ENCODE data around the gene UBTD2.
"Not testable (repeated sequence)": the region's sequence is repeated elsewhere in the genome, so short reads cannot be mapped to it uniquely, and the experiment has no call there.

The UBTD2 gene

DNA sequence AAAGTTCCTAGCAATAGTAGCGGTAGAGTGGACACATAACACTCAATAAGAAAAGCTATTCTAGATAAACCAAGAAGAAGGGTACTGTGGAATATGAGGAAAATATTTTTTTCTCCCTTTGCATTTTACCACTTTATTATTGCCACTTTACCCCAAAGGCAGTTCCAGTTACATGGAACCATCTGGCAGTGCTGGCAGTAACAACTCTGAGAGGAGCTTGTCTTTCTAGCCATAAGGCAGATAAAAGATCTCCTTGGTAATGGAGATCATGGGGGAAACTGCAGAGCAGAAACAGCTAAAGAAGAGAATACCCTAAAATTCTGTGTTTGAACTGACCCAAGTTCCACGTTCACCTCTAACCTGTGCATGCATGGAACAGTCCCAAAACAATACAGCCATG lies 38.5 kb downstream of the UBTD2 start:
- DNase-seq = no peak

DNA sequence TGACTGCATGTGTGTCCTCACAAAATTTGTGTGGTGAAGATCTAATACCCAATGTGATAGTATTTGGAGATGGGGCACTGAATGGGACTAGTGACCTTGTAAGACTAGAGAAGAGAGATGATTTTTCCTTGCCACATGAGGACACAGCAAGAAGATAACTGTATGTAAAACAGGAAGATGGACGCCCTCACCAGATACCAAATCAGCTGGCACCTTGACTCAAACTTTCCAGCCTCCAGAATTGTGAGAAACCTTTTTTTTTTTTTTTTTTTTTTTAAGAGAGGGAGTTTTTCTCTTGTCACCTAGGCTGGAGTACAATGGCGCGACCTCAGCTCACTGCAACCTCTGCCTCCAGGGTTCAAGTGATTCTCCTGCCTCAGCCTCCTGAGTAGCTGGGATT lies 40.3 kb downstream of the UBTD2 start:
- DNase-seq = no peak

DNA sequence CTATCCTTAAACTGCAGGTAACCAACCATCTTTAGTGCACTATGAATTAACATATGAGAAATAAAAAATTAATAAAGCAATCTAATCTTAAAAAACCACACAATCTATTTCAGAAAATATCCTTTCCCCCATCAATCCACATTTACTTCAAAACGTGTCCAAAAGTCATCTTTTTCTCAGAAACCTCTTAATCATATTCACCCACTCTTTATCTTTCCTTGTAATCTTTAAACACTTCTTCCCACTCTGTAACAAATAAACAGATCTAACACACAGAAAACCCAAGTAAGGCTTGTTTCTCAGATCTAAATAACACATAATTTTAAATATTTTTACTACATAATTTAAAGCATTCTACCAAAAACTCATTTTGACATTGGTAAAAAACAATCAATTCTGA lies 45.2 kb downstream of the UBTD2 start:
- no peak for DNase-seq

DNA sequence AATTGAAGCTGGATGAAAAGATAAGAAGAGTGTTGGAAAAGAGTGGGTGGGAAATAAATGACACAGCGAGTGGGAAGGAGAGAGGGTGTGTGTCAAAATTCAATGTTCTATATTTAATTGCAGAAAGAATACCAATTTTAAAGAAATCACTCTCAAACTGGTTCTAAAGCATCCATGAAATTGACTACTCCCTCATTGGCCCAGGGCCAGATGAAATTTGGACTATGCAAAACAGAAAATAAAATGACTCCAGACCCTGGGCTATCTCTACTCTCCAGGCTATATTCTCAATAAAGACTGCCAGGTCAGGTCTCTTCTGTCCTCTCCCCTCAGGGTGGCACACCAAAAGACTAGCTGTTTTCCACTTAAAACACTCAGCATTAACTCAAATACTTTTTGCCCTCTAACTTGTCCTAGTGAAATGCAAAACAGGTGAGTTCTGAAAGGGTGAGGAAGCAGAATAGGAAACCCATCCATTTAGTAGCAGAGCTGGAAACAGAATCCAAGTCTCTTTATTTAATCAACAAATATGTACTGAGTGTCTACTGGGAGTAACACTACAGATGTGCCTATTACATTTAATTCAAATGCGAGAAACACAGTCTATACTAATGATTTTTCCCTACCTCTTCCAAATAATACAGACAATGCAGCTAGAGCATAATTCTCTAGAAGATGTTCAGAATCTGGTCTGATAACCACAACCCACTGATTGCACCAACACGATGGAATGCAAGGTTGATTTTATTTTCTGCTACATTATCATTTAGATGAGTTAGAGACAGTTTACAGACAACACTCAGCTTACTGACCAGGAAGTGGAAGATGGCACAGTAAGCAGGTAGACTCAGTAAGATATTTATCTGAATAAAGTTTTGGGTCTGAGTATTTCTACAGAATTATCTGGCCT lies 47.5 kb downstream of the UBTD2 start:
- DNase-seq = no peak

DNA sequence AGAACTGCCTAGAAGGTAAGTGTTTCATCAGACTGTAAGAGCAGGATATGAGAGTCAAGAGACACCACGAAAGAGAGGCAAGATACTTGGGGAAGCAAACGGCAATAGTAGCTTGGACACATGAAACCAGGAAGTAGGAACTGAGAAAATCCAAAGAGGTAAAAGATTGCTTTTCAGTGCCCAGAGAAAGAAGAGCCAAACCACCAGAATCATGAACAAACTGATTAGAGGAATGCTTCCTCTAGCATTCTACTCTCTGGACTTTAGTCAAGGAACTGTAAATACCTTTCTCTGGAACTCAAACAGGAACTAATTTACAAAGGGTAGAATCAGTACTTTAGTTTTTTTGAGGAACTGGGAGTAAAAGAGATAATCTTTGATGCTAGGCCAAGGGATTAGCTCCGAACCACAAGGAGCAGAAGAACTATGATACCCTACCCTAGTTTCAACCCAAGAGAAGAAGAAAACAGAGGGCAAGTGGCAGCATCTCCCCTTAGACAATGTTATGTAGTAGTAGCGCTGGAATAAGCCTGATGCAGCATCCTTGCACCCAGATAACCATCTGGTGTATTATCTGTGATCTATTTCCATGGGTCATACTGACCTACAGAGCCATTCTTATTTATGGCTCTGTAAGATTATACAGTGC lies 48.3 kb downstream of the UBTD2 start:
- DNase-seq = no peak

DNA sequence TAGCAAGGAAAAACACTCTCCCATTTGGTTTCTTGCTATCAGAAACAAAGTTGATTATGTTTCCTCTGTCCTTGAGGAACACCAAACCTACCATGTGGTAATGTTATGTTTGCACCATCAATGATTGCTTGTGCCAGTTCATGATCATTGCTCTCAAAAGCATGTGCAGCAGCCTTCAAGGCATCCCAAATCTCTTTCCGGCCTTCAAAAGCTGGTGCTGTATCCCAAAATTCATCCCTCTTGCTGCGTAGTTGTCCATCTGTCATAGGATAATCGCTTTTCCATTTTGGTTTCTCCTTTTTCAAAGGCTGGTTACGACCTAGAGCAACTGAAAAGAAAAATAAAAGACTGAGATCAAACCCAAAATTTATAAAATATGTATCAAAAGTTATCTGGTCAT lies 49.5 kb downstream of the UBTD2 start:
- no peak for DNase-seq

DNA sequence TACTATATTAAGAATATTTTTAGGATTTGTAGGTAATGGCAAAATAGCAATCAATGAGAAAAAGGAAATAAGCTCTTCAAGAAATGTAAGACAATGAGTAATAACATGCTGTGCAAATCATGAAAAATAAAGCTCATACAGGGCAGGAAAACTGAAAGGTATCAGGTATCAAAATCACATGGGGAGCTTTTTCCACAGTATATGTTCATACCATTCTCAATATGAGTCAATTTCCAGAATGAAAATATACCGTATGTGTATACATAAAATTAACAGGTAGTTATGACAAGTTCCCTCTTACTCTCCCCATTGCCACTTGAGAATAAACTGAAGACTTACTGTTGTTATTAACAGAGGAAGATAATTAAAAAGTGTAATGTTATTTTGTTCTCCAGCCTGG lies 53.7 kb downstream of the UBTD2 start:
- no peak for DNase-seq

DNA sequence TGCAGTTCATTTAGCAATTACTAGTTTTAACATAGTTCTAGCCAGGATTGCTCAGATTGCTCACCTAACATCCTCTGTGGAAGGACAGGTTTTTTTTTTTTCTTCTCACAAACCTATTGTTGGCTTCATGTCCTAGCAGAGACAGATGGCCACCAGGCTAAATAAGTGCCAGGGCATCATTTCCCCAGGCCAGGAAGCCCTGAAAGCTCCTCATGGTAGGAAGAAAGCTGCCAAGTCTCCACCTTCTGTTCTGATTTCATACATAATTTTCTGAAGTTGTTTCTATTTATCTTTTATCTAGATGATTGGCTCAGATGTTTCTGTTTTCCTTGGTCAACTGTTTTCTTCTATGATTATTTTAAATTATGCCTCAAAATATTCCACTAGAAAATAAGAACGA lies 58.6 kb downstream of the UBTD2 start:
- no peak for DNase-seq

DNA sequence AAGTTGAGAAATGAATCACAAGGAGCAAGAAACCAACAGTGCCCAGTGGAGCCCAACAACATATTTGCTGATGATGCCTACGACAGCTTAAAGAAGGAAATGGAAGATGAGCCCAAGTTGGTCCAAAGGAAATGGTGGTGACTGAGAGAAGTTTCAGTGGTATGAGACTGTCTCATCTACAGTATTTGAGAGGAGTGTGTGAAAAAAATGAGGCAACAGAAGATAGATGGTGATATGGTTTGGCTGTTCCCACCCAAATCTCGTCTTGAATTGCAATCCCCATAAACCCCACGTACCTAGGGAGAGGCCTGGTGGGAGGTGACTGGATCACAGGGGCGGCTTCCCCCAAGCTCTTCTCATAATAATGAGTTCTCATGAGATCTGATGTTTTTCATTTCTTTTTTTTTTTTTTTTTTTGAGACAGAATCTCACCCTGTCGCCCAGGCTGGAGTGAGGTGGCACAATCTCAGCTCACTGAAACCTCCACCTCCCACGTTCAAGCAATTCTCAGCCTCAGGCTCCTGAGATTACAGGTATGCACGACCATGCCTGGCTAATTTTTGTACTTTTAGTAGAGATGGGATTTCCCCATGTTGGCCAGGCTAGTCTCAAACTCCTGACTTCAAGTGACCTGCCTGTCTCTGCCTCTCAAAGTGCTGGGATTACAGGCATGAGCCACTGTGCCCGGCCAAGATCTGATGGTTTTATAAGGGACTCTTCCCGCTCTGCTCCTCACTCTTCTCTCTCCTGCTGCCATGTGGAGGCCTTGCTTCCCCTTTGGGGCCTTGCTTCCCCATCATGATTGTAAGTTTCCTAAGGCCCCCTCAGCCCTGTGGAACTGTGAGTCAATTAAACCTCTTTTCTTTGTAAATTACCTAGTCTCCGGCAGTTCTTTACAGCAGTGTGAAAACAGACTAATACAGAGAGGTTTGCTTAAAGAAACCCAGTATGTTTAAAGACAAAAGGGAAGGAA lies 59.4 kb downstream of the UBTD2 start:
- DNase-seq = no peak

DNA sequence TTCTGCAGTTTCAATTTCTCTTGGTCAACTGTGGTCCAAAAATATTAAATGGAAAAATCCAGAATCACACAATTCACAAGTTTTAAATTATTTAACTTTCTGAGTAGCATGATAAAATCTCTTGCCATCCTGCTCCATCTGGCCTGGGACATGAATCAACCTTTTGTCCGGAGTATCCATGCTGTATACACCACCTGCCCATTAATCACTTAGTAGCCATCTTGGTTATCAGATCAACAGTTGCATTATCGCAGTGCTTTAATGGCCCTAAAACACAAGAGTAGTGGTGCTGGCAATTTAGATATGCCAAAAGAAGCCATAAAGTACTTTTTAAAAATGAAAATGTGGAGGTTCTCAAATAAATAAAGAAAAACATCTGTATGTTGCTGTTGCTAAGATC lies 64.3 kb downstream of the UBTD2 start:
- no peak for DNase-seq

DNA sequence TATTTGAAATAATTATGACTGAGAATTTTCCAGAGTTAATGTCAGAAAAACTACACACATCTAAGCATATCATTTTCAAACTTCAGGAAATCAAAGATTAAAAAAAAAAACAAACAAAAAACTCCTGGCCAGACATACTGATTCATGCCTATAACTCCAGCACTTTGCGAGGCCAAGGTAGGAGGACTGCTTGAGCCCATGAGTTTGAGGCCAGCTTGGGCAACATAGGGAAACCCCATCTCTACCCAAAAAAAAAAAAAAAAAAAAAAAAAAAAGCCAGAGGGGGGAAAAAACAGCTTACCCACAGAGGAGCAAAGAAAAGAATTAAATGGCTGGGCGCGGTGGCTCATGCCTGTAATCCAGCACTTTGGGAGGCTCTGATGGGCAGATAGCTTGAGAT lies 67.2 kb downstream of the UBTD2 start:
- no peak for DNase-seq

DNA sequence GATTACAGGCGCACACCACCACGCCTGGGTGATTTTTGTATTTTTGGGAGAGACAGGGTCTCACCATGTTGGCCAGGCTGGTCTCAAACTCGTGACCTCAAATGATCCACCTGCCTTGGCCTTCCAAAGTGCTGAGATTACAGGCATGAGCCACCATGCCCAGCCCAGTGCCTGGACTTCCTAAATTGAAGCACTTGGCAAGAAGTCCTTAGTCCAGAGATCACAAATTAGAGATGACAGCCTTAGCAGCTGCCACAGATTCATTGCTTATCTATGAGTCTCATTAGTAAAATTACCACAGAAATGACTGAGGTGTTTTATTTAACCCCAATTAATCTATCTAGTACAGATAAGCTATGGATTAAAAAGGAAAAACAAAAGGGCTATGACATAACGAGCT lies 70.4 kb downstream of the UBTD2 start:
- no peak for DNase-seq

DNA sequence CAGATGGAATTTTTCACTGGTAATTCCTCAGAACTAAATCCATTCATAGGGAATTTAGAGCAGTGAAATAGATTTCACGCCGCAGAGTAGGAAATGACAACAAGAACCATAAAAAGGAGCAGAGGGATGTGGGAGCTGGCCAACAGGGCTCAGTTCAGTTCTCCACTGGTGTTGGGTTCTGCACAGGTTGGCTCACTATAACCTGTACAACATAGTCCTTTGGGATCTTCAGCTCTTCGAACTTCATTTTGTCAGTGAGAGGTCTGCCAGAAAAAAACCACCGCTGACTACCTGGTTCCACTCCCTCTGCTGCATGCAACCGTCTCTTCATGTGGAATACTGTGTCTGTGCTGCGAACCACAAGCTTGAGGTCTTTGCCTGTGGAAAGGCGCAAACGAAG lies 71.9 kb downstream of the UBTD2 start:
- DNase-seq = no peak

DNA sequence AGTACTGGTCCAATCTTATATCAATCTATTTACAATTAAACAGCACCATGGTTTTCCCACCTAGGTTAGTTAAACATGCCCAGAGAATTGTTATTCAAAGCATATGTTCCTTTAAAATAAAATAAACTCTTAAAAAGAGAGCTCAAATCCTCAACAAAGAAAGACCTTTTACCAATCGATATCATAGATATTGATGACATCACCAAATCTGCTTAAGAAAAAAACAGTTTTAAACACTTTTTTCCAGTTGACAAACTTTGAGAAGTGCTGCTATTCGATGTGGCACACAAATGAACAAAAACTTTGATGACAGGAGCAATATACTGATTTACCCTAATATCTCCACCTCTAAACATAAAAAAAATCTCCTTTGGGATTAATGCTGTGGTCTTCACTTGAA lies 73.8 kb downstream of the UBTD2 start:
- DNase-seq = no peak

DNA sequence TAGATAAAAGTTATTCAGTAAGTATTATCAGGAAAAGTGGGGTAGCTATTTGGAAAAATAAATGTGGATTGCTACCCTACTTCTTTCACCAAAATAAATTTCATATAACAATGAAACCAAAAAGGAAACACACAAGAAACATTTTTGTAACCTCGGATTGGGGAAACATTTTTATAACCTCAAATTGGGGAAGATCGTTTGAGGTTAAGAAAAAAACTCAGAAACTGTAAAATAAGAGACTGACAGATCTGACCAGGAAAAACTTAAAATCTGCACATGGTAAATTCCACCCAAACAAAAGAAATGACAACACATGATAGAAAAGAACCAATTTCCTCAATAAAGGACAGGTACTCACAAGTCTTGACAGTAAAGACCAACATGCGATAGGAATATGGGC lies 76.1 kb downstream of the UBTD2 start:
- DNase-seq = no peak

DNA sequence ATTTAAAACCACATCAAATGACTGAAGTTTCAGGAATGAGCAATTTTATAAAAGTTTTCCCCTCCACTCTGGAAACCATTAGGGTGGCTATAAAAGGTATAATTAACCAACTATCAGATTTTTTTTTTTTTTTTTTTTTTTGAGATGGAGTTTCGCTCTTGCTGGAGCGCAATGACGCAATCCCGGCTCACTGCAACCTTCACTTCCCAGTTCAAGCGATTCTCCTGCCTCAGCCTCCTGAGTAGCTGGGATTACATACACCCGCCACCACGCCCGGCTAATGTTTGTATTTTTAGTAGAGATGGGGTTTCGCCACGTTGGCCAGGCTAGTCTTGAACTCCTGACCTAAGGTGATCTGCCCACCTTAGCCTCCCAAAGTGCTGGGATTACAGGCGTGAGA lies 77.6 kb downstream of the UBTD2 start:
- not testable (repeated sequence) for DNase-seq

DNA sequence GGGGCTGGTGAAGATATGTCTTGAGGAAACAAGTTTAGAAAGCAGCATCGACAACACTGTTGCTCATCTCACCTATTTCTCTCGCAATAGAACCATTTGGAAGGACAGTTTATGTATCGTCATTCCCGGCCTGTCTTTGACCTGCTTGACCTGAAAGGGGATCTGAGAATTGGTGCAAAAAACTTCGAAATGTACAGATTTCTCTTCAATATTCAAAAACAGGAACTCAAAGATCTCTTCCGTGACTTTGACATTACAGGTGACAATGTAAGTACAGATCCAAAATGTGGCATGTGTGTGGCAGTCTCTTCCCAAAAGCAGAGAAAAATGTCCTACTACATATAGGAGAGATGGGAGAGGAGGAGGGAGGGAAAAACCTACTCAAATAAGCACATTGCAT lies 83.1 kb downstream of the UBTD2 start:
- DNase-seq = no peak

DNA sequence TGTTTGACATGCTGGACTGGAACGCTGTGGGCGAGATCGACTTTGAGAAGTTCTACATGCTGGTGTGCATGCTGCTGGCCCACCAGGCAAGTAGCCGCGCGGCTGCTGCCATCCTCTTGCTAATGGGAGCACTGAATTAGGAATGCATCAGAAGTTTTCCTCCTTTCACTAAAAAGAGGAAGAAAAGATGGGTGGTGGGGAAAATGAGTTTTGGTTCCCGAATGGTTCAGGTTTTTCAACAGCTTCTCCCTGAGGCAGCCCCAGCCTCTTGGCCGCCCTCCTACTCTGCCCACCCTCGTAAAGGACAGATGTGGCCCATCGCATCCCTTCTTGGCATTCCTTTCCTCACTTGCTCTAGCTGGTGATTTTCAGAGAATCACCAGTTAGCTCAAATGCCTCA lies 84.1 kb downstream of the UBTD2 start:
- DNase-seq = no peak

DNA sequence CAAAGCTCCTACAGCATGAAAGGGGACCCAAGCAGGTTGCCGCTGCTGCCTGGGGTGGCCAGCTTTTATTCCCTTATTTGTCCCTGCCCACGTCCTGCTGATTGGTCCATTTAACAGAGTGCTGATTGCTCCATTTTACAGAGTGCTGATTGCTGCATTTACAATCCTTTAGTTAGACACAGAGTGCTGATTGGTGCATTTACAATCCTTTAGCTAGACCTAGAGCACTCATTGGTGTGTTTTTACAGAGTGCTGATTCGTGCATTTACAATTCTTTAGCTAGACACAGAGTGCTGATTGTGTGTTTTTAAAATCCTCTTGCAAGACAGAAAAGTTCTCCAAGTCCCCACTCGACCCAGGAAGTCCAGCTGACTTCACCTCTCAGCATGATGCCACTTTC lies 85.8 kb downstream of the UBTD2 start:
- not testable (repeated sequence) for DNase-seq

DNA sequence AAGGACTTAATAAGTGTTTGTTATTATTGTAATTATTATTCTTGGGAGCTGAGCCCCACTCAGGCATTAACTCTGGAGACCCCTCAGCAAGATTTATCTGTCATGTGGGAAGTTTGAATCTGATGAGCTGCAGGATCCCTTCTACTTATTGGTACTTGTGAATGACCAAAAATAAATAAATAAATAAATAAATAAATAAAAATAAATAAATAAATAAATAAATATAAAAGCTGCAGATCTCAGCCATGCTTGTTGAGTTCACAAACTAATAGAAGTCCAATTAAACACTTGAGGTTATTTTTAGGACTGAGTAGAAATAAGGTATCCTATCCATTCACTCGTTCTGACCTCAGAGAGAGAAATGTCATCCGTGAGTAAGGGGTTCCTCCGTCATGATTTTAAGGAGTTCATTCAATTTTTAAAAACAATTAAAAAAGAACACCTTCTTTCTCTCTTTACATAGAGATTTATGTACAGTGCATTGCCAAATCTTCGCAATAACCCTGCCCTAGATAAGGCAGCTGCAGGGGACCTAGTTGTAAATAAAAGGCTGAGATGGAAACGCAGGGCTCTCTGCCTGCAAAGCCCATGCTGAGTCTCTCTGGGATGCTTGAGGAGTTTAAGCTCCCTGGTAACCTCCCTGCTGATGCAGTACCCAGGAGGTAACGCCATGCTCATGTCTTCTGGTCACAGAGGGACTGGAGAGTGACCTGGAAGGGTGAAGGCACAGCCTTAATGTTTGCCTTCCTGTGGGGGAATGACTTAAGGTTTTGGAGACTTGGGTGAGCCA lies 88.4 kb downstream of the UBTD2 start:
- DNase-seq = no peak

DNA sequence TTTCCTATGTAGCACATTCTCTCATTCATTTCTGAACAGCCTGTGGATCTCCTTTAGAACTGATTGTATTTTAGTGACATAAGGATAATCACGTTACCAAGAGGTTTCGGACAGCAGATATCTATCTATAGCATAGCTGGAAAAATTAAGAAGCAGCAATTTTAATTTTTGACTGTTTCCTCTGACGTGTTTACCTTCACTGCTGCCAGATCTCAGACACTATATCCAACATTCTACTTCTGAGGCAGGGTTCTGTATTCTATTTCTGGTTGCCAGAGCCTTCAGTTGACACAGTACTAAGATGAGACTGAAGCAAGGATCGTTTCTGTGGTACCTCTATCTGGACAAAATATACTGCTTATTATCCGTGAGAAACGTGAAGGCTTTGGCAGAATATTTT lies 89.7 kb downstream of the UBTD2 start, which contains the start of gene EFCAB9:
TSS of gene EFCAB9 (plus strand) at position 301 of the 400 bp plus-strand sequence. CDS start at position 302, 1 bp downstream.
- no peak for DNase-seq

DNA sequence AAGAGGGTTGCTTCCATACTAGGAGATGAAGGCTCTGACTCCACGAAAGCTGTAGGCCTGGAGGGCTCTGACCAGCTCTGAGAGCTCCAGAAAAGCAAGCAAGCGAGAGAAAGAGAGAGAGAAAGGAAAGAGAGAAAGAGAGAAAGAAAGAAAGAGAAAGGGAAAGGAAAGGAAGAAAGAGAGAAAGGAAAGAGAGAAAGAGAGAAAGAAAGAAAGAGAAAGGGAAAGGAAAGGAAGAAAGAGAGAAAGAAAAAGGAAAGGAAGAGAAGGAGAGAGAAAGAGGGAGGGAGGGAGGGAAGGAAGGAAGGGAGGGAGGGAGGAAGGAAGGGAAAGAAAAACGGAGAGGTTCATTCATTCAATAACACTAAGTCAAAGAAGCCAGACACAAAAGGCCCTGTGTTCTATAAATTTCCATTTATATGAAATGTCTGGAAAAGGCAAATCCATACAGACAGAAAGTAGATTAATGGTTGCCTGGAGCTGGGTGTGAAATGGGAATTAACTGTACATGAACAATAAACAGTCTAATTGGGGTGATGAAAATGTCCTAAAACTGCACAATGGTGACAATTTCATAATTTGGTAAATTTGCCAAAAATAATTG lies 93.8 kb downstream of the UBTD2 start:
- DNase-seq = no peak

Data from CD4-positive, alpha-beta T cell treated with Interferon alpha-2 for 1 hour (primary cell).